Nephron progenitor cell (in vitro differentiated cells): ENCODE data around the gene H2AZ1.

ENCODE experiments used
- DNase-seq: peaks from one replicate; pipeline ENCODE4 v3.0.0; 2021
- H3K27ac Mint-ChIP-seq: 2 replicates; pipeline ENCODE4 v1.8.0; 2021; ENCODE audit warnings: mild to moderate bottlenecking, moderate library complexity, mixed read lengths
- H3K27me3 Mint-ChIP-seq: 2 replicates; pipeline ENCODE4 v1.8.0; 2021; ENCODE audit warnings: mild to moderate bottlenecking, low read depth, mixed read lengths; ENCODE audit not compliant: poor library complexity
- H3K36me3 Mint-ChIP-seq: 2 replicates; pipeline ENCODE4 v1.8.0; 2021; ENCODE audit warnings: low read depth, mixed read lengths
- H3K4me1 Mint-ChIP-seq: 2 replicates; pipeline ENCODE4 v1.8.0; 2021; ENCODE audit warnings: mixed read lengths
- H3K4me3 Mint-ChIP-seq: 2 replicates; pipeline ENCODE4 v1.8.0; 2021; ENCODE audit warnings: mild to moderate bottlenecking, moderate library complexity, mixed read lengths
- H3K9me3 Mint-ChIP-seq: 2 replicates; pipeline ENCODE4 v1.8.0; 2021; ENCODE audit warnings: mild to moderate bottlenecking, moderate library complexity, mixed read lengths
- TF ChIP-seq, protein P1 (sequence below): fragments of 200-600 bp; sonication (generic); IDR thresholded peaks from 2 replicates; pipeline ENCODE4 v1.5.0; 2021; ENCODE audit warnings: antibody characterized with exemption

The H2AZ1 gene

DNA sequence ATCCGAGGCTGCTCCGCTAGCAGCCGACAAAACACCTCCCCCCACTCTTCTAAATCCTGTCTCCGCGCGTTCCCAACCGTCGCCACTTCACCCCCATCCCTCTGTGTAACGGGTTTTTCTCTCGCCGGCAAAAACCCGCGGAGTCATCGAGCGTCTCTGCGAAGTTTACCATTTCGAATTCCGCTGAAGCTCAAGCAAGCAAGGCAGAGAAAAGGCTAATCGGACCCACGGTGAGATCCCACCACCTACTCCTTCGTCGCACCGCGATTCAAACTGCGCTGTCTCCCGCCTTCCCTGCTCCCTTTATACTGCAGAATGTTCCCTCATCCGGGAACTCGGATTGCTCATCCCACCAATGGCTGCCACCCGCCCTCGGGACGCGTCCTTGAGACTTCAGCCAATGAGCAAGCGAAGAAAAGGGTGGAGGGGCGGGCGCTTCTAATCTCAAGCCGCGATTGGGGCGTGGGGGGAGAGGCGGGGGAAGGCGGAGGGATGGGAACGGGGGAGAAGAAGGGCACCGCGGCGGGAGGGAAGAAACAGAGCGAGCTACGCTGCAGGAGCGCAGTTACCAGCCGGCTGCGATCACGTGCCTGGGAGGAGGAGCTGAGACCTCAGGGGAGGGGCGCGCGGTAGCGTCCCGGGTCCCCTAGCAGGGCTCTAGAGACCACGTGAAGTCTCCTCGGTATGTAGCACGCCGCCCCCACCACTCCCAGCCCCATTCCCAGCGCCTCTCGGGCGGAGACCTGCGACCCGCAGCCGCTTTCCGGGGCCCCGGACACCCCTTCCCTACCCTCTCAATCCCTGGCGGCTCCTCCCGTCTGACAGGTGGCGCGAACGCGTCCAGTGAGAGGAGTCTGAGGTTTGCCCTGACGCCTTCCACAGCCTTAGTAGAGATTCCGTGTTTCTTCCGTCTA, at the start of gene H2AZ1:
H2AZ1 (minus strand) TSS at position 277 of the 914 bp plus-strand sequence; CDS start at position 172, 105 bp downstream.
- DNase-seq = peak; percentile 97
- no peak within 1 kb of the TSS for H3K4me3 Mint-ChIP-seq
- H3K9me3 Mint-ChIP-seq = no peaks in the 10 kb centered on the region
- TF ChIP-seq, protein P1, sequence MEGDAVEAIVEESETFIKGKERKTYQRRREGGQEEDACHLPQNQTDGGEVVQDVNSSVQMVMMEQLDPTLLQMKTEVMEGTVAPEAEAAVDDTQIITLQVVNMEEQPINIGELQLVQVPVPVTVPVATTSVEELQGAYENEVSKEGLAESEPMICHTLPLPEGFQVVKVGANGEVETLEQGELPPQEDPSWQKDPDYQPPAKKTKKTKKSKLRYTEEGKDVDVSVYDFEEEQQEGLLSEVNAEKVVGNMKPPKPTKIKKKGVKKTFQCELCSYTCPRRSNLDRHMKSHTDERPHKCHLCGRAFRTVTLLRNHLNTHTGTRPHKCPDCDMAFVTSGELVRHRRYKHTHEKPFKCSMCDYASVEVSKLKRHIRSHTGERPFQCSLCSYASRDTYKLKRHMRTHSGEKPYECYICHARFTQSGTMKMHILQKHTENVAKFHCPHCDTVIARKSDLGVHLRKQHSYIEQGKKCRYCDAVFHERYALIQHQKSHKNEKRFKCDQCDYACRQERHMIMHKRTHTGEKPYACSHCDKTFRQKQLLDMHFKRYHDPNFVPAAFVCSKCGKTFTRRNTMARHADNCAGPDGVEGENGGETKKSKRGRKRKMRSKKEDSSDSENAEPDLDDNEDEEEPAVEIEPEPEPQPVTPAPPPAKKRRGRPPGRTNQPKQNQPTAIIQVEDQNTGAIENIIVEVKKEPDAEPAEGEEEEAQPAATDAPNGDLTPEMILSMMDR = no peak
- no peaks in the 10 kb centered on the region for H3K27me3 Mint-ChIP-seq
- peaks cover 25% of the 10 kb centered on the region for H3K4me1 Mint-ChIP-seq
- peaks cover 7% of the 10 kb centered on the region for H3K36me3 Mint-ChIP-seq
- H3K27ac Mint-ChIP-seq = no peak within 1 kb of the TSS

DNA sequence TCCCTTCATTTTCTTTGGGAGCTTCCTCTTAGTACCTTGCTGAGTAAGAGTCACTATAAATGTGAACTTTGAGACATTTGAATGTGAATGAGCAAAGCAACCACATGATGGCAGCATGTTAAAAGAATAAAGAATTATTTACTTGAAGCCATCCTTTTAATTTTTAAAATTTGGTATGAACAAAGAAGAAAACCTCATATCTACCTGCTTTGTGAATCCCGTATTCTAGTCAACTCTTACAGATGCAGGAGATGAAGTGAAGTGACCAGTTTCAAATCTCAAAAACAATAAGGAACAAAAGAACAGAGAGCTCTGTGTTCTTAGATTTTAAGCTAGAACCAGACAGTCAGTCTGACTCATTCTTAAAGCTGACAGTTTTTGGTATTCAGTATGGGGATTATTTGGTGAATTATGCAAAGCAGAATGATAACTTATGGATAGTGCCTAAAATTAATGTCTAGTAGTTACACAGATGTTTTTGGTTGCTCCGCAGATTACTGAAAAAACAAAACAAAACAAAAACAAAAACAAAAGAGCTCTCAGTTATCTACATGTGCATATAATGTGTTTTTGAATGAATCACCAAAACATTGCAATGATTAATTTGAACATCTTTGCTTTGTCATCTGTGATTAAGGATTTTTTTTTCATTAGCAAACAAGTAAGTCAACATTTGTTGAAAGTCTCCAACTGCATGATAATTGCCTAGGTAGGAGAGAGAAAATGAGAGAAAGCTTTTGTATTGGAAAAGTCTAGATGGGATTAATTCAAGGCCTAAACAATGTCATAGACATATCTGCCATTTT, 48.2 kb upstream of the H2AZ1 start:
- Mint-ChIP-seq H3K27ac (no peak overlapping the region), H3K9me3 (no peaks in the 10 kb centered on the region), H3K4me1 (no peaks in the 10 kb centered on the region), H3K4me3 (no peak overlapping the region), H3K36me3 (no peaks in the 10 kb centered on the region), H3K27me3 (no peaks in the 10 kb centered on the region)
- no peak for DNase-seq
- TF ChIP-seq, protein P1 = peak; percentile 35

DNA sequence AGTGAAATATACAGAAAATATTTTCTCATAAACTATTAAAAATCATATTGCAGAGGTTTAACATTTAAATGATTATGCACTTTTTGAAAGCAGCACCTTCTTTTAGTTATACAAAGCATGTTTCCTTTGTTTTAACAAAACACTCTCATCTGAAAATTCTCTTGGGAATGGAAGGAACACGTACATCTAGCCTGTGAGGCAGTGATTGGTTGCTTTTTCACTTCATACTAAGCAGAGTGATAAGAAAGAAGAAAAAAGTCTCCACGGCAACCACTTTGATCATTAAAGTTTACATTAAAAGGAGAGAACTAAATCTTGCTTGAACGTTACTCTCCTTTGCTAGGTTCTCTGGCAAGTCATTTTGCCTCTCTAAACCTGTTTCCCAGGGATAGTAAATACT, 41.7 kb upstream of the H2AZ1 start:
- Mint-ChIP-seq H3K27me3 (peaks cover 5% of the 10 kb centered on the region), H3K36me3 (no peaks in the 10 kb centered on the region), H3K4me1 (no peaks in the 10 kb centered on the region), H3K4me3 (no peak overlapping the region), H3K9me3 (no peaks in the 10 kb centered on the region), H3K27ac (no peak overlapping the region)
- DNase-seq = no peak
- TF ChIP-seq, protein P1 = no peak

DNA sequence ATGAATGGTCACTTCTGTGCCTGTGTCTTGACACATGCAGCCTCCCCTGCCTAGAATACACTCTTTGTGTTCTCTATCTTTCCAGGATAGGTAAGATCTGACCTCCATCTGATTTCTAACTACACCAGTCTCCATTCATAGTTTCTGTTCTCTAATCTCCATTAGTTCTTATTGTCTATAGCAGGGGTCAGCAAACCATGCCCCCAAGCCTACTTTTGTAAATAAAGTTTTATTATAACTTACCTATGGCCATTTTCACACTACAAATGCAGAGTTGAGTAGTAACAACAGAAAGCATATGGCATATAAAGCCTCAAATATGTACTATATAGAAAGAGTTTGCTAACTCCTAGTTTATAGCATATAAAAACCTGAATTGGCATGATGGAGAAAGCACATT, 37.6 kb upstream of the H2AZ1 start:
- Mint-ChIP-seq H3K27me3 (peaks cover 5% of the 10 kb centered on the region), H3K9me3 (no peaks in the 10 kb centered on the region), H3K4me1 (no peaks in the 10 kb centered on the region), H3K36me3 (no peaks in the 10 kb centered on the region), H3K4me3 (no peak overlapping the region), H3K27ac (no peak overlapping the region)
- TF ChIP-seq, protein P1 = no peak
- DNase-seq = no peak

DNA sequence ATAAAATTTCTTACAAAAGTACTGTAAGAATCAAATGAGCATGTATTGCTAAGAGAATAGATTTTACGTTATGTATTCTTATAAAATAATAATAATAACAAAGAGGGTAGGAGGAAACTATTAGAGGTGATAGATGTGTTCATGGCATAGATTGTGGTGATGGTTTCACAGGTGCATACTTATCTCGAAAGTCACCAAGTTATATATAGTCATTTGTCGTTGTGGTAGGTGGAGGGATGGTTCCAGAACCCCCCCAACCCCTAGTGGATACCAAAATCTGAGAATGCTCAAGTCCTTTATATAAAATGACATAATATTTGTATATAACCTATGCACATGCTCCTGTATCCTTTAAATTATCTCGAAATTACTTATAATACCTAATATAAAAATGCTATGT, 36.7 kb upstream of the H2AZ1 start:
- no peaks in the 10 kb centered on the region for H3K4me1 Mint-ChIP-seq
- H3K9me3 Mint-ChIP-seq = no peaks in the 10 kb centered on the region

More for the DNA sequence above, 36.7 kb upstream of the H2AZ1 start:
- TF ChIP-seq, protein P1 = no peak
- no peak overlapping the region for H3K4me3 Mint-ChIP-seq
- no peak overlapping the region for H3K27ac Mint-ChIP-seq
- DNase-seq = no peak
- H3K36me3 Mint-ChIP-seq = no peaks in the 10 kb centered on the region
- peaks cover 5% of the 10 kb centered on the region for H3K27me3 Mint-ChIP-seq
